Measurements from ENCODE around the gene TUFT1. TPM values are rescaled to one million over a fixed set of nuclear protein-coding genes. Genes with fewer than 3 reads are reported as not detected.
A peak's percentile ranks its signal among the peaks of the same experiment; 100 is the strongest.

The TUFT1 gene
- total and polyA plus RNA-seq, 8 donors, result 7.1 to 16.1 (median 11.0) TPM

DNA sequence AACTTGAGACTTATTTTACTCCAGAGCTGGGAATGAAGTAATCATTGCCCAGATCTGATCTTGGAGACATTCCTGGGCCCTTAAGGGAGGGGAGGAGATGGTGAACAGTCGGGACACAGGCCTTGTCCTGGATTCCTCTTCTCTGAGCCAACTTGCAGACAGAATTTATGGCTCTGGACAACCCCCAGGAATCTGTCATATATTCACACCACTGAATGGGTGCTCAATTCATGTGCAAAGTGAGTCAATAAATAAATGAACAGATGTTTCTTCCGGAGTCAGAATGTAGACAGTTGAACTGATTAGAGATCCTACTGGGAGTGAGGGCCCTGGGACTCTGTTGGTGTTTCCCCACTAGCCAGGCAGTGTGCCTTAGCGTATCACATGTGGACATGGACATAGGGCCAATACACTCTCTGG, 2.6 kb downstream of the TUFT1 start:
- Histone ChIP-seq H3K4me1 (peaks cover 6 to 27% (median 12%) of the 10 kb centered on the region in 3 donors), H3K36me3 (peaks cover 0 to 8% (median 1%) of the 10 kb centered on the region in 3 donors), H3K9me3 (no peaks in the 10 kb centered on the region), H3K27ac (no peak overlapping the region), H3K4me3 (no peak overlapping the region), H3K27me3 (no peaks in the 10 kb centered on the region)
- no peak for DNase-seq
- no peak for ATAC-seq
- TF ChIP-seq, protein P1, sequence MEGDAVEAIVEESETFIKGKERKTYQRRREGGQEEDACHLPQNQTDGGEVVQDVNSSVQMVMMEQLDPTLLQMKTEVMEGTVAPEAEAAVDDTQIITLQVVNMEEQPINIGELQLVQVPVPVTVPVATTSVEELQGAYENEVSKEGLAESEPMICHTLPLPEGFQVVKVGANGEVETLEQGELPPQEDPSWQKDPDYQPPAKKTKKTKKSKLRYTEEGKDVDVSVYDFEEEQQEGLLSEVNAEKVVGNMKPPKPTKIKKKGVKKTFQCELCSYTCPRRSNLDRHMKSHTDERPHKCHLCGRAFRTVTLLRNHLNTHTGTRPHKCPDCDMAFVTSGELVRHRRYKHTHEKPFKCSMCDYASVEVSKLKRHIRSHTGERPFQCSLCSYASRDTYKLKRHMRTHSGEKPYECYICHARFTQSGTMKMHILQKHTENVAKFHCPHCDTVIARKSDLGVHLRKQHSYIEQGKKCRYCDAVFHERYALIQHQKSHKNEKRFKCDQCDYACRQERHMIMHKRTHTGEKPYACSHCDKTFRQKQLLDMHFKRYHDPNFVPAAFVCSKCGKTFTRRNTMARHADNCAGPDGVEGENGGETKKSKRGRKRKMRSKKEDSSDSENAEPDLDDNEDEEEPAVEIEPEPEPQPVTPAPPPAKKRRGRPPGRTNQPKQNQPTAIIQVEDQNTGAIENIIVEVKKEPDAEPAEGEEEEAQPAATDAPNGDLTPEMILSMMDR (IDR thresholded peaks at IDR 0.05), result no peak
- FAIRE-seq, result no peak
- 31% methylated on average over 3 of the region's 3 CpGs for WGBS, 2 donors
- intact Hi-C loops (cut with DNase I), result no loop called here

DNA sequence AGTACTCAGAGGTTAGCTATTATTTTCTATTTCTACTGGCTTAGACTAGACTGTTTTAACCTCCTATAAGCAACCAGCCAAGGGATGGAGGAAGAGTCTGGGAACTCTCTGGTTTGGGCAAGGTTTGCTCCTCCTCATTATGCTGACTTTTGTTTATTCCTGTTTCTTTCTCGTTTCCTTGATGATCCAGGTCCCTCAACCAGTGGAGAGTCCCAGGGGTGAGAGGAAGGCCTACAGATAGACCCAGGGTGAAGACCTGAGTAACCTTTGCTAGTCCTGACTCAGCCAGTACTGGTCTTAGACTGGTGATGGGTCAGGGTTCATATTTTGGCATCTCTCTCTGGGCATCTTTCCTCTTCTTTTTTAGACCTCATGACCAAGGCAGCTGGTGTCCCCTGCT, 5.4 kb downstream of the TUFT1 start:
- intact Hi-C loops (cut with DNase I), result no loop called here
- no peaks in the 10 kb centered on the region for H3K9me3 ChIP-seq
- H3K27me3 ChIP-seq, result no peaks in the 10 kb centered on the region
- H3K4me1 ChIP-seq, result peaks cover 11 to 35% (median 12%) of the 10 kb centered on the region in 3 donors
- FAIRE-seq (no peak), ATAC-seq (no peak), DNase-seq (no peak)
- H3K36me3 ChIP-seq, result no peaks in the 10 kb centered on the region
- no peak overlapping the region for H3K4me3 ChIP-seq
- WGBS, 2 donors, result 70 to 73% methylated on average over 1 of the region's 1 CpG
- H3K27ac ChIP-seq, result no peak overlapping the region
- TF ChIP-seq, protein P1 (IDR thresholded peaks at IDR 0.05), result no peak

DNA sequence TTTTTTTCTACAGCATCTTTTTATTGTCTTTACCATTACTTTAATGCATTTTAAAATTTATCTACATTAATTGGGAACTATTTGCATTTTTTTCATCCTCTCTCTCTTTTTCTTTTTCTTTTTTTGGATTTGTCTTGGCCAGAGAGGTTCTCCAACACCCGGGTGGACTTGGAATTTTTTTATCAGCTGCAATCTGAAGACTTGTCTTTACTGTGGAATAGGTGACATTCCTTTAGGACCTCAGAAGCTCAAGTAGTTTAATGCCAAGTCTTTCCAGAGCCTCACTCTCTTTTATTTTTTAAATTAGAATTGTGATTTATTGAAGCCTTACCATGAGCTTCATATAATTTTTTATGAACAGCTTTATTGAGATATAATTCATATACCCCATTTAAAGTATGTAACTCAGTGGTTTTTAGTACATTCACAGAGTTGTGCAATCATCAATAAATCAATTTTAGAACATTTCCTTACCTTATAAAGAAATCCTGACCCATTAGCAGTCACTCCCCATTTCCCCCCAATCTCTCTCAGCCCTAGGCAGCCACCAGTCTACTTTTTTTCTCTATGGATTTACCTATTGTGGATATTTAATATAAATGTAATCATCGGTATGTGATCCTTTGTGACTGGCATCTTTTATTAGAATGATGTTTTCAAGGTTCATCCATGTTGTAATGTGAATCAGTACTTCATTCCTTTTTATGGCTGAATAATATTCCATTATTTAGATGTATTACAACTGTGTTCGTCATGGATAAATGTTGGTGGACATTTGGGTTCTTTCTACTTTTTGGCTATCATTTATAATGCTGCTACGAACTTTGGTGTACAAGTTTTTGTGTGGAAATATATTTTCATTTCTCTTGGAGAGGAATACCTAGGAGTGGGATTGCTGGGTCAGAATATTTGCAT, 6.2 kb downstream of the TUFT1 start:
- Histone ChIP-seq H3K4me1 (peaks cover 11 to 35% (median 12%) of the 10 kb centered on the region in 3 donors), H3K36me3 (no peaks in the 10 kb centered on the region), H3K27me3 (no peaks in the 10 kb centered on the region), H3K27ac (peak overlapping the region in 1 of 4 donors; percentile 67), H3K4me3 (no peak overlapping the region), H3K9me3 (no peaks in the 10 kb centered on the region)
- ATAC-seq, result no peak
- intact Hi-C loops (cut with DNase I), result no loop called here
- no peak for DNase-seq
- 86 to 87% methylated on average over 4 of the region's 4 CpGs for WGBS, 2 donors
- no peak for FAIRE-seq
- TF ChIP-seq, protein P1 (IDR thresholded peaks at IDR 0.05), result no peak

DNA sequence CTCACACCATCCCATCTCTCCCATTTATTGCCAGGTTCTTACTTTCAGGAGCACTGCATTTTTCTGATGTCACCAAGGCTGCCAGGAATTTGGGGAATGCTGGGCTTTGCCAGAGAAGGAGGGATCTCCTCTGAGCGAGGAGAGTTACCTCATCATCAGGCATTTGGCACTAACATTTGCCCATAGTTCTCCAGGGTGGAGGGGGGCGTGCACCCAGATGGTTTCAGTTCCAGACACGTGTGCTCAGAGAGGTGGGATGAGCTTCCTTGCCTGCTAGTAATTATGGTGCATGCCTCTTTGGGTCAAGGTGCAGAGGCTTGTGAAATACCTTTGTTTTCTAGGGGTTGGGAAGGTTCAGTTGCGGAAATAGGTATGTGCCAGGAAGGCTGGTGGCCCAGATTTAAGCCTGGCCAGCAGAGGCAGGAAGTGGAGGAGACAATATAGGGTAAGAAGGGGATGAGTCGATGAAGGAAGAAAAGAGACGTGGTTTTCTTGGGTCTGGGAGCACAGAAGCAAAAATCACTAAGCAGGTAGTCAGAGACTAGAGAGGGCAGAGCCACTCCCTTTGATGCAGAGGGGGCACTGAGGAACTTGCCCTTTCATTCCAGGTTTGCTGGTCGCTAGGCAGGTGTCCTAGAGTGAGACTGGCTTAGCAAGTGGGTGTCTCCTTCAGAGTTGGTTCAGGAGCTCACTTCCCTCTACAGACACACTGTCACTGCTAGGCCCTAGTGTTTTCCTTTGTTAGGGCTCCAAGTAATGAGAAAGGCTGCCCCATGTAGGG, 7.2 kb downstream of the TUFT1 start:
- intact Hi-C loops (cut with DNase I), result no loop called here
- TF ChIP-seq, protein P1 (IDR thresholded peaks at IDR 0.05), result no peak
- no peak for FAIRE-seq
- WGBS, 2 donors, result 54% methylated on average over 7 of the region's 7 CpGs
- Histone ChIP-seq H3K36me3 (no peaks in the 10 kb centered on the region), H3K27me3 (no peaks in the 10 kb centered on the region), H3K4me3 (no peak overlapping the region), H3K4me1 (peaks cover 4 to 30% (median 9%) of the 10 kb centered on the region in 3 donors), H3K9me3 (no peaks in the 10 kb centered on the region), H3K27ac (peak overlapping the region; percentile 26 to 67 (median 47))
- peak in 4 of 6 donors; percentile 60 to 74 (median 68) for DNase-seq
- ATAC-seq, result peak; percentile 82 to 92 (median 88)

Data from pancreas (tissue), 10 donors.